Colonic mucosa (tissue), 4 donors: ENCODE results near the gene PEAK3. TPM values are rescaled to one million over a fixed set of nuclear protein-coding genes. Genes with fewer than 3 reads are reported as not detected.
A peak's percentile ranks its signal among the peaks of the same experiment; 100 is the strongest.
"Not testable (repeated sequence)": the region's sequence is repeated elsewhere in the genome, so short reads cannot be mapped to it uniquely, and the experiment has no call there.

ENCODE experiments used
- DNase-seq: peaks from one replicate; pipeline ENCODE4 v3.0.0-alpha.2; 2020
- H3K27ac ChIP-seq: fragments of 200-600 bp; one replicate; pipeline ENCODE4 v1.8.0; 2021
- H3K27me3 ChIP-seq: fragments of 200-600 bp; one replicate; pipeline ENCODE4 v1.8.0; 2021
- H3K36me3 ChIP-seq: fragments of 200-600 bp; one replicate; pipeline ENCODE4 v1.8.0; 2021
- H3K4me1 ChIP-seq: fragments of 200-600 bp; one replicate; pipeline ENCODE4 v1.8.0; 2021; ENCODE audit warnings: mild to moderate bottlenecking
- H3K4me3 ChIP-seq: fragments of 200-600 bp; one replicate; pipeline ENCODE4 v1.8.0; 2021
- H3K9ac ChIP-seq, 2 donors: one replicate each; pipeline ENCODE4 v1.7.0; 2013; ENCODE audit warnings: control low read depth in 2 of 2, low read depth in 2 of 2, low read length in 2 of 2
- H3K9me3 ChIP-seq: fragments of 200-600 bp; one replicate; pipeline ENCODE4 v1.8.0; 2021
- CTCF ChIP-seq: fragments of 200-600 bp; IDR thresholded peaks from one replicate; pipeline ENCODE4 v1.8.0; 2022; ENCODE audit warnings: antibody characterized with exemption, mild to moderate bottlenecking
- intact Hi-C: fragments of 100-400 bp; cut with DNase I; formaldehyde crosslinking; loops from one replicate; pipeline ENCODE4 v1.14.1; 2022
- total RNA-seq, 2 donors: library from RNA; stranded (reverse); fragmentation: NEBNext Ultra II Directional in 1 of 2; extraction: Animal tissue kit (Norgen Biotek cat#: 25700) in 1 of 2; gene quantifications; one replicate each; pipeline ENCODE4 v1.2.1, GENCODE V29; 2021
- donor health status: healthy.
- donor health status: DM: no; HTN: no; CAD: no.
- donor health status: DM: no; HTN: no; CAD: no.

The PEAK3 gene
- total RNA-seq, 2 donors from 2014 or later = 0.29 to 0.72 TPM

GRCh38 chr19:2287585-2288337 is 5.8 kb upstream of the PEAK3 start:
- Histone ChIP-seq H3K9me3 (no peaks in the 10 kb centered on the region), H3K4me3 (no peak overlapping the region), H3K9ac (no peak overlapping the region), H3K36me3 (no peaks in the 10 kb centered on the region), H3K27me3 (peaks cover 39% of the 10 kb centered on the region), H3K27ac (no peak overlapping the region), H3K4me1 (peaks cover 11% of the 10 kb centered on the region)
- DNase-seq = no peak
- intact Hi-C loops = no loop called here
- no peak for TF ChIP-seq CTCF

DNA sequence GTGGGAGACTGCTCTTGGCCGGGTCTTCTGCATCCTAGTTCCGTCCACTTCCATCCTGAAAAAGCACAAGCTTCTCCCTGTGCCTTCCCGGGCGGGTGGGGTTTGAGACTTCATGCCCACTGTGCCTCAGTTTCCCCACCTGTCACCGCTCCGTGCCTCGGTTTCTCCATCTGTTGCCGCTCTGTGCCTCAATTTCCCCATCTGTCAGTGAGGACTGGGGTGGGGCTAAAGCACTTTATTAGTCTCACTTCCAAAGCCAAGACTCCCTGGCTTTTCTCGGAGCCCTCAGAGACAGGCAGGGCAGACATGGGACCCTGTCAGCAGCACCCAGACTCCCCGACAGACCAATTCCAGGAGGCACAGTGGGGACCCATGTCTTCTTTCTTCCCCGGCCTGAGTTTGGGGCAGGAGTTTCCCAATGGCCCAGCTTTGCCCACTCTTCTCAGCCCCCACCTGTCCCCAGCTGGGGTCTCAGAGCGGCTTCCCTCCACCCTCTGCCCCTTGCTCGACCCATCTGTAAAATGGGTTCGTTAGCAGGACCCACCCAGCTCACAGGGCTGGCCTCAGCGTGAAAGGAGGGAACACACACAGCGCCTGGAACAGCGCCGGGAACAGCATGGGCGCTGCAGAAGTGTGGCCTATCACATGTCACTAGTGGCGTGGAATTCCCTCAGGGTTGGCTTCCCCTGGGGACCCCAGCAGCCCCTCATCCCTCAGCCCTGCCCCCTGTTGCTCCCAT is 4.6 kb upstream of the PEAK3 start:
- no peak for TF ChIP-seq CTCF
- no peak for DNase-seq
- intact Hi-C loops = no loop called here

GRCh38 chr19:2283835-2284507 is 2.0 kb upstream of the PEAK3 start:
- Histone ChIP-seq H3K27ac (no peak overlapping the region), H3K4me3 (no peak overlapping the region), H3K36me3 (no peaks in the 10 kb centered on the region), H3K27me3 (peaks cover 18% of the 10 kb centered on the region), H3K9ac (no peak overlapping the region), H3K9me3 (no peaks in the 10 kb centered on the region), H3K4me1 (no peaks in the 10 kb centered on the region)
- intact Hi-C loops = no loop called here
- no peak for TF ChIP-seq CTCF
- no peak for DNase-seq

More for the DNA sequence above, 4.6 kb upstream of the PEAK3 start:
- H3K9me3 ChIP-seq = no peaks in the 10 kb centered on the region
- H3K4me1 ChIP-seq = peaks cover 11% of the 10 kb centered on the region
- no peak overlapping the region for H3K9ac ChIP-seq
- no peak overlapping the region for H3K4me3 ChIP-seq
- H3K27ac ChIP-seq = no peak overlapping the region
- H3K27me3 ChIP-seq = peaks cover 43% of the 10 kb centered on the region
- H3K36me3 ChIP-seq = no peaks in the 10 kb centered on the region

GRCh38 chr19:2282862-2283237 is 875 bp upstream of the PEAK3 start:
- TF ChIP-seq CTCF = no peak
- no peaks in the 10 kb centered on the region for H3K36me3 ChIP-seq
- H3K27me3 ChIP-seq = peaks cover 12% of the 10 kb centered on the region
- DNase-seq = no peak
- H3K4me3 ChIP-seq = no peak overlapping the region
- no peak overlapping the region for H3K27ac ChIP-seq
- H3K9ac ChIP-seq = no peak overlapping the region
- peaks cover 6% of the 10 kb centered on the region for H3K4me1 ChIP-seq
- intact Hi-C loops = no loop called here
- H3K9me3 ChIP-seq = no peaks in the 10 kb centered on the region

DNA sequence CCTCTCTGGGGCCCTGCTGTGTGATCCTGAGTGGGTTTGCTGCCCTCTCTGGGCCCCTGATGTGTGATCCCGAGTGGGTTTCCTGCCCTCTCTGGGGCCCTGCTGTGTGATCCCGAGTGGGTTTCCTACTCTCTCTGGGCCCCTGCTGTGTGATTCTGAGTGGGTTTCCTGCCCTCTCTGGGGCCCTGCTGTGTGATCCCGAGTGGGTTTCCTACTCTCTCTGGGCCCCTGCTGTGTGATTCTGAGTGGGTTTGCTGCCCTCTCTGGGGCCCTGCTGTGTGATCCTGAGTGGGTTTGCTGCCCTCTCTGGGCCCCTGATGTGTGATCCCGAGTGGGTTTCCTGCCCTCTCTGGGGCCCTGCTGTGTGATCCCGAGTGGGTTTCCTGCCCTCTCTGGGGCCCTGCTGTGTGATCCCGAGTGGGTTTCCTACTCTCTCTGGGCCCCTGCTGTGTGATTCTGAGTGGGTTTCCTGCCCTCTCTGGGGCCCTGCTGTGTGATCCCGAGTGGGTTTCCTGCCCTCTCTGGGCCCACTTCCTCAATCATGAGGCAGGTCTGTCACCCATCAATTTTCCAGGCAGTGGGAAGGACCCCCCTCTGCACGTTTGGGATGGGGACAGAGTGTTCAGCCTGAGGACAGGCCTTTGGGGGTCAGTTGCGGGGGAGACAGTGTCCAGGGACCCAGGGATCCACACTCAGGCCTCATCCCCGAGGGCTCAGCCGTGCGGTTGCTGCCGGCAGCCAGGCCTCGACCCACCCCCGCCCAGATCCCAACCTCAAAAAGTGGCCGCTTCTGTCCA is 512 bp downstream of the PEAK3 start:
- DNase-seq, H3K9me3 ChIP-seq, H3K4me1 ChIP-seq, H3K36me3 ChIP-seq, intact Hi-C loops: not testable (repeated sequence)
- Histone ChIP-seq H3K27me3 (peaks cover 12% of the 10 kb centered on the region), H3K4me3 (peak overlapping the region; percentile 21), H3K9ac (peak overlapping the region; percentile 28 to 35), H3K27ac (peak overlapping the region; percentile 6)
